ENCODE data around the gene CCDC51. TPM values are rescaled to one million over a fixed set of nuclear protein-coding genes. Genes with fewer than 3 reads are reported as not detected.

Gene CCDC51
- polyA plus RNA-seq, 6 donors from 2014 or later = 4.1 to 14.8 (median 9.5) TPM

DNA sequence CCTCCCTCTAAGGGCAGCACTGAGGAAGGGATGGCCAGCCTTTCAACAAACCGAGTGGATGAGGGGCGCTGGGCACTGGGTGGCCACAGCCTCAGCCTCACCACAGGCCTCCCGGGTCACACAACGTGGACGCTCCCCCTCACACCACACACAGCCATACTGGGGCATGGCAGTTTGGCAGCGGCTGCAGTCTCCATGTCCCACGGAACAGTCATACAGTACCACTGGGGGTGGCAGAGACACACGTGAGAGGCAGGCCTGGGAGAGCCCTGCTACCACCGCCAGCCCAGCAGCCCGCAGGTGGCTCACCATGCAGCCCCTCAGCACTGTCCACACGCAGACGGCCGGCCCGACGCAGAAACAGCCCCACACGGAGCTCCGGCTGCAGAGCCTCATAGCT lies 21.8 kb downstream of the CCDC51 start:
- H3K4me3 Mint-ChIP-seq = no peak overlapping the region
- no peak for DNase-seq
- ATAC-seq (ENCODE audit: low read depth in 2 of 2) = no peak
- no peaks in the 10 kb centered on the region for H3K36me3 Mint-ChIP-seq
- H3K4me1 Mint-ChIP-seq = no peaks in the 10 kb centered on the region
- no peaks in the 10 kb centered on the region for H3K27me3 Mint-ChIP-seq
- H3K9me3 Mint-ChIP-seq = no peaks in the 10 kb centered on the region
- no peak overlapping the region for H3K27ac Mint-ChIP-seq

GRCh38 chr3:48417529-48418108 lies 22.3 kb downstream of the CCDC51 start:
- Mint-ChIP-seq H3K27ac (no peak overlapping the region), H3K27me3 (no peaks in the 10 kb centered on the region), H3K4me1 (no peaks in the 10 kb centered on the region), H3K4me3 (no peak overlapping the region), H3K9me3 (no peaks in the 10 kb centered on the region), H3K36me3 (no peaks in the 10 kb centered on the region)
- ATAC-seq (ENCODE audit: low read depth in 2 of 2) (no peak), DNase-seq (no peak)

- Mint-ChIP-seq H3K27me3 (no peaks in the 10 kb centered on the region), H3K9me3 (no peaks in the 10 kb centered on the region), H3K36me3 (no peaks in the 10 kb centered on the region), H3K27ac (peak overlapping the region in 1 of 6 donors; percentile 18), H3K4me3 (no peak overlapping the region), H3K4me1 (no peaks in the 10 kb centered on the region)
- no peak for DNase-seq
- no peak for ATAC-seq (ENCODE audit: low read depth in 2 of 2)
Observed at GRCh38 chr3:48416546-48416945, 23.4 kb downstream of the CCDC51 start.

- no peak overlapping the region for H3K4me3 Mint-ChIP-seq
- no peaks in the 10 kb centered on the region for H3K36me3 Mint-ChIP-seq
- H3K9me3 Mint-ChIP-seq = no peaks in the 10 kb centered on the region
- DNase-seq (no peak), ATAC-seq (ENCODE audit: low read depth in 2 of 2) (no peak)
- H3K27ac Mint-ChIP-seq = peak overlapping the region in 1 of 6 donors; percentile 89
- H3K4me1 Mint-ChIP-seq = no peaks in the 10 kb centered on the region
- no peaks in the 10 kb centered on the region for H3K27me3 Mint-ChIP-seq
Observed at GRCh38 chr3:48416091-48416505, 23.8 kb downstream of the CCDC51 start.

GRCh38 chr3:48415251-48415953 lies 24.5 kb downstream of the CCDC51 start:
- H3K4me1 Mint-ChIP-seq = no peaks in the 10 kb centered on the region
- peak overlapping the region in 1 of 6 donors; percentile 89 for H3K27ac Mint-ChIP-seq
- no peaks in the 10 kb centered on the region for H3K27me3 Mint-ChIP-seq
- DNase-seq (no peak), ATAC-seq (ENCODE audit: low read depth in 2 of 2) (no peak)
- no peaks in the 10 kb centered on the region for H3K36me3 Mint-ChIP-seq
- no peaks in the 10 kb centered on the region for H3K9me3 Mint-ChIP-seq
- H3K4me3 Mint-ChIP-seq = no peak overlapping the region

GRCh38 chr3:48414376-48415250 lies 25.3 kb downstream of the CCDC51 start:
- H3K27ac Mint-ChIP-seq = peak overlapping the region in 1 of 6 donors; percentile 21
- H3K27me3 Mint-ChIP-seq = no peaks in the 10 kb centered on the region
- no peaks in the 10 kb centered on the region for H3K4me1 Mint-ChIP-seq
- no peaks in the 10 kb centered on the region for H3K36me3 Mint-ChIP-seq
- no peak for DNase-seq
- H3K9me3 Mint-ChIP-seq = no peaks in the 10 kb centered on the region
- no peak overlapping the region for H3K4me3 Mint-ChIP-seq
- ATAC-seq (ENCODE audit: low read depth in 2 of 2) = no peak

GRCh38 chr3:48413611-48414010 lies 26.3 kb downstream of the CCDC51 start:
- Mint-ChIP-seq H3K4me1 (no peaks in the 10 kb centered on the region), H3K36me3 (no peaks in the 10 kb centered on the region), H3K9me3 (no peaks in the 10 kb centered on the region), H3K27me3 (no peaks in the 10 kb centered on the region), H3K4me3 (no peak overlapping the region), H3K27ac (peak overlapping the region in 1 of 6 donors; percentile 61)
- DNase-seq (no peak), ATAC-seq (ENCODE audit: low read depth in 2 of 2) (no peak)

DNA sequence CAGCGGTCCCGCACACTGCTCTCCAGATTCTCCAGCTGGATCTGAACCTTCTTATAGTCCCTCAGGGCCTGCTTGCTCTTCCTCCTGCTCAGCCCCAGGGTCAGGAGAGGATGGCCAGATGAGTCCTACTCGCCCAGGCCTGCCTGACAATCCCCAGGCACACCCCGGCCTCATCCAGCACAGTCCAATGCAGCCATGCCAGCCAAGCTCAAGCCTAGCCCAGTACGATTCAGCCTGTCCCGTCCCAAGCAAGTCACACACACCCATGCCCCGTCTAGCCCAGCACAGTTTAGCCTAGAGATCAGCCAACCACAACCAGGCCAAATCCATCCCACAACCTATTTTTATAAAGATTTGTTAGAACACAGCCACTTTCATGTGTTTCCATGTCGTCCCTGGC lies 26.8 kb downstream of the CCDC51 start:
- Mint-ChIP-seq H3K4me1 (no peaks in the 10 kb centered on the region), H3K36me3 (no peaks in the 10 kb centered on the region), H3K4me3 (no peak overlapping the region), H3K27ac (peak overlapping the region in 1 of 6 donors; percentile 61), H3K9me3 (no peaks in the 10 kb centered on the region), H3K27me3 (no peaks in the 10 kb centered on the region)
- ATAC-seq (ENCODE audit: low read depth in 2 of 2) (no peak), DNase-seq (no peak)

DNA sequence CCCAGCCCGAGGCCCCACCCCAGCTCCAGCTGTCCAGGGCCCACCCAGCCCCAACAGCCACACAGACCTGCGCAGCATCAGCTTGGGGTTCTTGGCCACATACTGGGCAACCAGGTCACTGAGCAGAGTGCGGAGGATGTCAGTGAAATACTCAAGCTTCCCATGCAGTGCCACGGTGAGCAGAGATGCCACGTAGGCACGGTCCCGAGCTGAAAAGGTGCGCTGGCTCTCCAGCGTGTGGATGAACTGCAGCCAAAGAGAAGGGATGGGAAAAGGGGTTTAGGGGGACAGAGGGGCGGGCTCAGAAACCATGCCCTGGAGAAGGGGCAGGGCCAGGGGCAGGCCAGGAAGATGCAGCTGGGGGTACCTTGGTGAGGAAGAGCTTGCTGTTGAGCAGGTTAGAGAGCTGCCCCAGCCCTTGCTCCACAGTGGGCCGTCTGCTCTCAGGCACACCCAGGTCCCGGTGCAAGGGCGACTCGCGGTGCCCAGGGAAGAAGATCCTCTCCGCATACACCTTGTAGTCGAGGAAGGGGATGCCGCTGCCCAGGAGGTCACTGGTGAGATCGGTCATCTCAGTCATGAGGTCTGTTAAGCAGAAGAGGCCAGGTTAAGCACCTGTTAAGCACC lies 27.4 kb downstream of the CCDC51 start:
- no peaks in the 10 kb centered on the region for H3K4me1 Mint-ChIP-seq
- ATAC-seq (ENCODE audit: low read depth in 2 of 2) = no peak

GRCh38 chr3:48411606-48412374 lies 28.1 kb downstream of the CCDC51 start:
- no peak overlapping the region for H3K4me3 Mint-ChIP-seq
- H3K4me1 Mint-ChIP-seq = no peaks in the 10 kb centered on the region
- H3K36me3 Mint-ChIP-seq = no peaks in the 10 kb centered on the region
- DNase-seq = no peak
- H3K27me3 Mint-ChIP-seq = no peaks in the 10 kb centered on the region
- H3K9me3 Mint-ChIP-seq = no peaks in the 10 kb centered on the region
- ATAC-seq (ENCODE audit: low read depth in 2 of 2) = no peak
- no peak overlapping the region for H3K27ac Mint-ChIP-seq

More for the DNA sequence above, 27.4 kb downstream of the CCDC51 start:
- H3K27me3 Mint-ChIP-seq = no peaks in the 10 kb centered on the region
- no peak for DNase-seq
- H3K9me3 Mint-ChIP-seq = no peaks in the 10 kb centered on the region
- no peaks in the 10 kb centered on the region for H3K36me3 Mint-ChIP-seq
- H3K4me3 Mint-ChIP-seq = peak overlapping the region in 1 of 8 donors; percentile 61
- H3K27ac Mint-ChIP-seq = no peak overlapping the region

DNA sequence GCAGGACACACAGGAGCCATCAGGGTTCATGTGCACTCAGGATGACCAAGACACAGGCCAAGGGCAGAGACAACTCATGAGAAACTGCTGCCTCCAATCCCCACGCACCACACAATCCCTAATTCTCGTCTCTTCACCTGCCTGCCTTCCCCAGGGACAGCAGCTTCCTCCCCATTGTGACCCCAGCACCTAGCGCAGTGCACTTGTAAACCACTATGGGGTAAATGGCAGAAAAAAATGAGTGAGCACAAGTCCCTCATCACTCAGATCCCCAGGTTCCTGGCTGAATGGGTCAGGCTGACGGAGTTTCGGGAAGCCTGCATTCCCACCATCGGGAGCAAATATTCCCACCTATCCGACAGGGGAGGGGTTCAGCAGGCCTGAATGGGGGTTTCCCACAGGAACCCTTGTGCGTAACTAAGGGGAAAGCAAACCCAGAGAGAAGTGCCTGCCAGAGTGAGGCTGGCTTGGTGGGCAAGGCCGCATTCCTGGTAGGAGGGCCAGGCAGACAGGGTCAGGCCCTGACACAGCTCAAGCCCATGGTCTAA lies 28.8 kb downstream of the CCDC51 start:
- Mint-ChIP-seq H3K4me3 (no peak overlapping the region), H3K9me3 (no peaks in the 10 kb centered on the region), H3K4me1 (no peaks in the 10 kb centered on the region), H3K36me3 (no peaks in the 10 kb centered on the region), H3K27me3 (no peaks in the 10 kb centered on the region), H3K27ac (no peak overlapping the region)
- no peak for DNase-seq
- ATAC-seq (ENCODE audit: low read depth in 2 of 2) = no peak

DNA sequence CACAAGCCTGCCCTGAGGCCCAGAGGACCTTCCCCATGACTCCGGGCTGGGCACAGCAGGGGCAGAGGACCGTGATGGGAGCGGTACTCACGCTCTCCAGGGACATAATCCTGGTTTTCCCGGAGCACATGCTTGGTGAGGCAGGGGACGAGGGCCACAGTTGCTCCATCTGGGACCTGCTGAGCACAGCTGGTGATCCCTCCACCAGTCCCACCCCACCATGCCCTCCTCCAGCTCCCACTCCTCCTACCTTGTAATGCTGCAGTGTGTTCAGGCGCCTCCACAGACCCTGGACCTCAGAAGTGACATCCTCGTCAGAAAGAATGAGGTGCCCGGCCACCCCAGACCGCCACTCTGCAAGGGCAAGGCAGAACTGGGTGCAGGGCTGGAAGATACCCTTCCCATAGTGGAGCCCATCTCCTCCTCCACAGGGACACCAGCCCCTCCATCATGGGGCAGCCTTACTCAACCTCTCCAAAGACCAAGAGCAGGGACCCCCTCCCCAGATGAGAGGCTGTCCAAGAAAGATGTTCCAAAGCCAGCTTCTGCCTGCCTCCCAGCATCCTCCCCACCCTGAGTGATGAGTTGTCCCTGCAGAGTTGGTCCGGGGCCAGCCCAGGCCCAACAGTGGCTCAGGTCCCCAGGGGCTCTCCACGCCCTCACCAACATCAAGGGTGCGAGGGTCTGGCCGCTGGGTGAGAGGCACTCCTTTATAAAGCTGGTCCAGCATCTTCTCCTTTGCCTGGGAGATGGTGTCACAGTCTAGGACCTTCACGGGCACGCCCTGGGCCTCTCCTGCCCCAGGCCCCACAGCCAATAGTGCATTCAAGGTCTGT lies 29.5 kb downstream of the CCDC51 start:
- ATAC-seq (ENCODE audit: low read depth in 2 of 2) = no peak
- no peaks in the 10 kb centered on the region for H3K27me3 Mint-ChIP-seq
- no peaks in the 10 kb centered on the region for H3K9me3 Mint-ChIP-seq
- no peaks in the 10 kb centered on the region for H3K36me3 Mint-ChIP-seq
- H3K4me3 Mint-ChIP-seq = no peak overlapping the region
- no peak overlapping the region for H3K27ac Mint-ChIP-seq
- DNase-seq = no peak
- no peaks in the 10 kb centered on the region for H3K4me1 Mint-ChIP-seq
